ENCODE results near the gene YOD1. TPM values are rescaled to one million over a fixed set of nuclear protein-coding genes. Genes with fewer than 3 reads are reported as not detected.

Gene YOD1
- total and polyA plus RNA-seq, 10 of the 15 experiments (the other 5 are each of a cell fraction or from before 2014, with no cell fraction given): 2.1 to 7.9 (median 5.0) TPM

- TF ChIP-seq ZBTB40 (IDR thresholded peaks at IDR 0.05; ENCODE audit: borderline replicate concordance) (no peak), TAF1 (IDR thresholded peaks at IDR 0.05; ENCODE audit: borderline replicate concordance, low read depth, low read length) (no peak), SREBF2 (IDR thresholded peaks at IDR 0.05; ENCODE audit: low read length) (no peak), MYB (IDR thresholded peaks at IDR 0.05; ENCODE audit: borderline replicate concordance, low read depth, low read length) (no peak), MYC (IDR thresholded peaks at IDR 0.05; ENCODE audit: insufficient read depth, insufficient read length, insufficient replicate concordance, low read length, severe bottlenecking) (no peak), STAT3 (IDR thresholded peaks at IDR 0.05; ENCODE audit: low read depth, low read length) (no peak), REST (IDR thresholded peaks at IDR 0.05; ENCODE audit: low read depth, low read length) (no peak), HSF1 (IDR thresholded peaks at IDR 0.05; ENCODE audit: low read depth, low read length) (no peak), BCL11A (IDR thresholded peaks at IDR 0.05; ENCODE audit: low read depth, low read length) (no peak)
These were observed 18.4 kb downstream of the YOD1 start, which contains the start of gene C1orf116 (continued) for GRCh38 chr1:207032528-207033017.
